GM18502 (cell line): ENCODE measurements around the gene PPAN.

Experiments used
- ATAC-seq: cut with Tn5 transposase; IDR thresholded peaks from one replicate; pipeline ENCODE4 v1.9.1; 2021; ENCODE audit warnings: mild to moderate bottlenecking; ENCODE audit not compliant: unreplicated experiment, poor library complexity

The PPAN gene

DNA sequence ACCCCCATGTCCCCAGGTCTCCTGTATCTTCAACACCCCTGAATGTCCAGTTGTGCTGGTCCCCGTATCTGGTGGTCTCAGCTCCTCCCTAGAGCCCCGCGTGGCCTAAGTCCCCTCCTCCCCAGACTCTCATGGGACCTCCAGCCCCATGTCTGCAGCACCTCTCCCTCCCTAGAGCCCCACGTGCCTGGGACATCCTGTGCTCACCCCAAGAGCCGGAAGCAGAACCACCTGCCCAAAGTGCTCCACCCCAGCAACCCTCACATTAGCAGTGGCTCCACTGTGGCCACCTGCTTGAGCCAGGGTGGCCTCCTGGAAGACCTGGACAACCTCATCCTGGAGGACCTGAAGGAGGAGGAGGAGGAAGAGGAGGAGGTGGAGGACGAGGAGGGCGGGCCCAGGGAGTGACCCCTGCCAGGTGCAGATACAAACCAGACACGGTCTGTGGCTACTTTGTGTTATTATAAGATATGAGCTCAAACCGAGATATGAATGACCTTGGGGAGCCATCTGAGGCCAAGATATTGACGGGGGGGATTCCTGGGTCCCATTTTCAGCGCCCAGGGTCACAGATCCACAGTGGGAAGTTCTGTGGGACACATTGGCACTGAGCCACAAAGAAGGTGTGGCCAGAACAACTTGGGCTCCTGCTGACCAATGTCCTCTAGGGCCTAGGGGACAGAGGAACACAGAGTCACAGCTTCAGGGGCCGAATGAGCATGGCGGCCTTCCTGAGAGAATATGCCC lies 14.1 kb upstream of the PPAN start:
- no peak for ATAC-seq

DNA sequence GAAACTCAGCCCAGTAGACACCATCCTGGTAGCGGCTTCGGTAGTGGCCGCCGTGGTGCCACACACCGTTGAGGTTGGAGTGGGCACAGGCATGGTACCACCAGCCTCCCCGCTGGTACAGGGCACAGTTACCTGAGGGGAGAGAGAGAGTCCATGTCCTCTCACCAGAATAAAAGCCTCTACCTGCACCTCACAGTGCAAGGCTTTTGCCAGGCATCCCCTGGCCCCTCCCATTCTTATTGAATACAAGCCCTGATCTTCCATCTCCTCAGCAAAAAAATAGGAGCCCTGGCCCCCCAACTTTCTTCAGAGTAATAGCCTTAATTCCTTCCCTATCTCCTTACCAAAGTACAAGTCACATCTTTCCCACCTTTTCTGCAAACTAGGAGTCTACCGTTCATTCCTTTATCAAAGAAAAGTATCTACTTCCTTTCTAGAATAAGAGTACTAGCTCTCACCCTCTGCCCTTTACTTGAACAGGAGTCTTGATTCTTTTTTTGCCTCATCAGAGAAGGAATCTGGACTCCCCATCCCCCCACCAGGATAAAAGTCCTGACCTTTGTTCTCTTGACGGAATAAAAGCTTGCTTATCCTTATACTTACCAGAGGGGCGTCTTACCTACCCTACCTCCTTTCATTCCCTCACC lies 13.4 kb upstream of the PPAN start:
- ATAC-seq: no peak

DNA sequence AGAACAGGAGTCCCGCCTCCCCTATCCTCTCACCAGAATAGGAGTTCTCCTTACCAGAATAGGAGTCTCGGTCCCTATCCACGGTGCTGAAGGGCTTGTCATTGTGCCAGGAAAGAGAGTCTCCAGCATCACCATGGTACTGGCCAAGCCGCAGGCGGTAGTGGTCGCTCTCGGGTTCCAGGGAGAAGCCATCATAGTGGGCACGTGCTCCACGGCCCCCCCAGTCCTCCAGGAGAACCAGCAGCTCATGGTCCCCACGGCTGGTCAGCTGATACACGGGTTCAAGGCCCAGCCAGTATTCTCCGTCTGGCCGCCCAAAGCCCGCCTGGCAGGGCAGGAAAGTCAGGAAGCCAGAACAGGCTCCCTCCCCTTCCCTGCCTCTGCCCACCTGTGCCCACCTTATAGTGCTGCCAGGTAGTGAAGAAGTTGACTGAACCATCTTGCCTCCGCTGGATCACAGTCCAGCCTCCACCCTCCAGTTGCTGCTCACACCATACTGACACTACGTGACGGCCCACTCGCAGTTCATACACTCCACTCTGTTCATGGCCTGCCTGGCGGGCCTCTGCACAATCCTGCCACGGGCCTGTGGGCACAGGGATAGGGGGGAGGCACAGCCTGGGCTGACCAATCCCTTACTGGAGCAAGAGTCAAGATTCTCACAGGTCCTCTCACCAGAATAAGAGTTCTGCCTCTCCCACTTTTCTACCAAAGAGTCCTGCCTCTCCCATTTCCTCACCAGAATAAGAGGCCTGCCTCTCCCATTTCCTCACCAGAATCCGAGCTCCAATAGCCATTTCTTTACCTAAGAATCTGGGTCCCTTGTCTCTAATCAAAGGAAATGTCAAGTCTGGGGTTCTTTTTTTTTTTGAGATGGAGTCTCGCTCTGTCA lies 12.6 kb upstream of the PPAN start:
- no peak for ATAC-seq

DNA sequence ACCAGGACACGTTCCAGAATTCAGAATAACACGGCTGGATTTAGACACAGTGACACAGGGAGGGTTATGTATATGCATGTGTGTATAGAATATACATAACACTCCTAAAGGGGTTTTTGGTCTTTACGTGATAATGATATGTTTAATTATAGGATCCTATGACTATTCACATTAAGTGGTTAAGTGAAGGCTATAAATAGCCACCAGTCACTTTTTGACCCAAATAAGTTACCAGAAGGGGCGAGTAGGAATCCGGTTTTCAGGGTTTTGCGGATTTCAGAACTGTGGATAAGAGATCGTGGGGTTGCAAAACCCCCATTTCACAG lies 10.6 kb upstream of the PPAN start:
- ATAC-seq: no peak

DNA sequence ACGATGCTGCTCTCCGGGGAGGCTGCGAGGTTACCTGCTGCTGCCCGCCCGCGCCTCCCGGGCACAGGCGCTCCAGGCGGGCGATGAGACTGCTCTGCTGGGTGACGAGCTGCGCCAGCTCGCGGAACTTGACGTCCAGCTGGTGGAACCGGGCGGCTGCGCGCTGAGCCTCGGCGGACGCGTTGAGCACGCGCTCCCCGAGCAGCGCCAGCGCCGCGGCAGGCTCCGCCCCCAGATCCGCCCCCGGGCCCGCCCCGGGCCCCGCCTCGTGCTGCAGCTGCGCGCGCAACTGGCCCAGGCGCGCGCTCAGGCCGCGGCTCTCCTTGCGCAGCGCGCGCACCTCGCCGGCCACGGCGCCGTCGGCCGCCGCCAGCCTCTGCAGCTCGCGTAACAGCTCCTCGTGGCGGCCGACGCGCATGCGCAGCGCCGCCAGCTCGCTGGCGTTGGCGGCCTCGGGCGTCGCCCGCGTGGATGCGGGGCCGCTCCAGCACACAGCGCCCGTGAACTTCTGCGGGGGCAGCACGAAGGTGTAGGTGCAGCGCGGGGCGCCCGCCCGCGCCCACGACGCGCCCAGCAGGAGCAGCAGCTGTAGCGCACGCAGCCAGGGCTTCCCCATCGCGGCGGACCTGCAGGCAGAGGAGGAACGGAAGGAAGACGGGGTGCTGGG lies 10.1 kb upstream of the PPAN start:
- peak; percentile 74 for ATAC-seq

DNA sequence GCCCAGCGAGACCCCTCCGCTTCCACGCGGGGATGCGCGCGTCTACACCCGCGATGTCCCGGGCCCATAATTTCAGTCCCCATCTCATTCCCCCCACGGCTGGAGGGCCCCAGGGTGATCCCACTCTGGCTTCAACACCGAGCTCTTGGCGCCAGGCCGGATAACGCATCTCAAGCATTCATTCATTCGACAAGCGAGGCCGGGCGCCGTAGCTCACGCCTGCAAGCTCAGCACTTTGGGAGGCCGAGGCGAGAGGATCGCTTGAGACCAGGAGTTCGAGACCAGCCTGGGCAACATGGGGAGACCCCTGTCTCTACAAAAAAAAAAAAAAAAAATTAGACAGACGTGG lies 9.6 kb upstream of the PPAN start:
- peak; percentile 11 for ATAC-seq

DNA sequence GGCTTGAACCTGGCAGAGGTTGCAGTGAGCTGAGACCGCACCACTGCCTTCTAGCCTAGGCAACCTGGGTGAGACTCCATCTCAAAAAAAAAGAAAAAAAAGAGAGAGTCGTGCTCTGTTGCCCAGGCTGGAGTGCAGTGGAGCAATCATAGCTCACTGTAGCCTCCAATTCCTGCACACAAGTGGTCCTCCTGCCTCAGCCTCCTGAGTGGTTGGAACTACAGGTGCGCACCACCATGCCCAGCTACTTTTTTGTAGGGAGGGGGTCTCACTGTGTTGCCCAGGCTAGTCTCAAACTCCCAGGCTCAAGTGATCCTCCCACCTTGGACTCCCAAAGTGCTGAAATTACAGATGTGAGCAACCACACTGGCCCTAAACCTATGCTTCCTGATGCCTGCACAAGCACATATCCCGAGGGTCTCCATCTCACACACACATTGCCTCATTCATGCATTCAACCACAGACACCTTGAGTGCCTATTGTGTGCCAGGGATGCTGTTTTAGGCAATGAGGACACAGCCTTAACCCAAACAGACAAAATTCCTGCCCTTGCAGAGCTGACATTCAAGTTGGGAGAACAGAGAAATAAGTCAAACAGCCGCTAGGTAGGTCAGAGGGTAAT lies 5.9 kb upstream of the PPAN start:
- ATAC-seq: no peak

DNA sequence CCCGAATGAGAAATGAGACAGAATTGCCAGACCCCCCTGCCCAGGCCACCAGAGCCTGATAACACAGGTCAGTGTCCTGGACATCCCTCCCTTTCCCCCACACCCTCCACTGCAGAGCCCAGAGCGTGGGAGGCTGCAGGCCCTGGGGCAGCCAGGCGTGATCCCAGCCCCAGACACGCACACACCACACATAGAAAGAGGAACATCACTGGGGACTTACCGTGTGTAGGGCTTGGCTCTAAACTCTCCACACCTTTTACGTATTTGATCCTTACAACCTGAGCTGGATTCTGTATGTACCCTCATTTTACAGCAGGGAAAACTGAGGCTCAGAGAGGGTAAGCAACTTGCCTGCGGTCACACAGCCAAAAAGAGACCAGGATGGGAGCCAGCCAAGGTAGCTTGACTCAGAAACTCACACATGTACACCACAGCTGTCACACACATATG lies 3.4 kb upstream of the PPAN start:
- peak; percentile 35 for ATAC-seq

DNA sequence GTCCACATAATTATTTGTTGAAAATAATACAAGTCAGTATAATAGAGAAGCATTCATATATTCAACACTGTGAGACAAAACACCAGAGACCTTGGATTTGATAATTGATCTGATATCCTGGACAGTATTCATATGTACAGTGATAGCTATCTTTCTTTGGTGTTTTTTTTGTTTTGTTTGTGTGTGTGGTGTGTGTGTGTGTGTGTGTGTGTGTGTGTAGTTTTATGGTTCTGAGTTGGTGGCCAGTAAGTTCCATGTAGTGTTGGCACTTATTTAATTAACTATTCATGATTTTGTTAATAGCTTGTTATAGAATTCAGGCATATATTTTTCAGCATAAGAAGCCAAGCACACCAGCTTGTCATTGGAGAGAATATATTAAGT lies 2.0 kb upstream of the PPAN start:
- no peak for ATAC-seq

DNA sequence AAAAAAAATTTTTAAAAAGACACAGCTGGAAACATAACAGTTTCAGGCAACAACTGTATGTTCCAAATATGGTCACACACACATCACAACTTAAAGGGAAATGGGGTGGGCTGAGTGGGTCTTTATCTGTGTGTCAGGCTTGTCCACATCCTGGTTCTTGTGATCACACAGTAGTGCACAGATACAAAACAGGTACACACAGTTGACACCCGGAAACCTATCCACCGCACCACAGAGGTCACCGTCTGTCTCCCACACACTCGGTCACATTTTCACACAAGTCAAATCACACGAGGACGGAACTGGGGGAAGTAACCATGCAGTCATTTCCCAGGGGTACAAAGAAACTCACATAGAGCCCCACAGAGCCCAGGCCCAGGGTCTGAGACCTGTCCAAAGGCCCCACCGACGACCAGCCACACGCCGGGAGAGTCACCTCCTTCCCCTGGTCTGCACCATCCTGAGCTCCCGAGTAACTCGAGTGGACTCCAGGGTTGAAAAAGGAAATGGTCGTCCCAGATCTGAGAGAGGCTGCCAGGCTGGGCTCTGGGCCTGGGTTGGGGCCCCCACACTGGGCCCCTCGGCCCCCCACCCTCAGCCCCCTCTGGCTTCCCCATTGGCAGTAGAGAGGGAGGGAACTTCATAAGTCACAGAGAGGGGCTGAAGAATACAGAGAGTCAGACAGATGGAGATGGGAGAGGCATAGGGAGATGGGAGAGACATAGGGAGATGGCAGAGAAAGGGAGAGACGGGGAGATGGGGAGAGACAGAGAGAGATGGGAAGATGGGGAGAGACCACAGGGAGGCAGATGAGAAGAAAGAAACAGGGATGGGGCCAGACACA lies 1.3 kb upstream of the PPAN start:
- ATAC-seq: peak; percentile 45

DNA sequence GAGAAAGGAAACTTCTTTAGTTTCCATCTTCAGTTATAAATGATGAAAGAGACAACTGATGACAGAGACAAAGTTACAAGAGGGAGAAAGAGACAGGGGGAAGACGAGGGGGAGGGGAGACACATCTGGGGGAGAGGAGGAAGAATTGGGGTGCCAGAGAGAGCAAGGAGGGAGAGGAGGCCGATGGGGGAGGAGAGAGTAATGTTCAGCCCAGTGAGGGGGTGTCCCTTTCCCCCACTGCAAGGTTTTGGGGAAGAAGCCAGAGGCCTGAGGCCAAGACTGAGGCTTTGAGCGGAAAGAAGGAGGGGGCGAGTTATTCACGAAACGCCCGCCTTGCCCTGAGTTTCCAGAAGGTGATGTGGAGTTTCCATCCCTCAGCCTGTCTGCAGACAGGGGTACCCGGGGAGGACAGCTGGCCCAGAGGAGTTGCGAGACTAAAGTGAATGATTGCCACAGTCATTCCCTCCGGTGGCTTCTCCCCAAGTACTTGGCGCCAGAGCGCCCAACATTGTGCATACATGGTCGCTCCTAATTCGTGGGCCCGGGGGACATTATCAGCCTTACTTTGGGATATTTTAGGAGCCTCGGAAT lies 558 bp upstream of the PPAN start:
- peak; percentile 14 for ATAC-seq

DNA sequence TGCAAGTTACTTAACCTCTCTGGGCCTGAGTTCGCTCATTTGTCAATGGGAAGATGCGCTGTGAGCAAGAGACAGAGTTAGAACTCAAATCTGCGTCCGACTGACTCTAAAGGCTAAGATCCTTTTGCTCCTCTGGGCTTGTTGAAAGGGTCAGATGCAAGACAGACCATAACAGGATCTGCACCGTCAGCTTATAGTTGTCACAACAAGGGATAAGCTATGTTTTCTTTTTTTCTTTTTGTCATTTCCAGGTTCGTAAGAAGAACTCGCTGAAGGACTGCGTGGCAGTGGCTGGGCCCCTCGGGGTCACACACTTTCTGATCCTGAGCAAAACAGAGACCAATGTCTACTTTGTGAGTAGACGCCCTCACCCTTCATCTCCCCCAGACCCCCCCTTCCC lies 1.1 kb downstream of the PPAN start:
- no peak for ATAC-seq

DNA sequence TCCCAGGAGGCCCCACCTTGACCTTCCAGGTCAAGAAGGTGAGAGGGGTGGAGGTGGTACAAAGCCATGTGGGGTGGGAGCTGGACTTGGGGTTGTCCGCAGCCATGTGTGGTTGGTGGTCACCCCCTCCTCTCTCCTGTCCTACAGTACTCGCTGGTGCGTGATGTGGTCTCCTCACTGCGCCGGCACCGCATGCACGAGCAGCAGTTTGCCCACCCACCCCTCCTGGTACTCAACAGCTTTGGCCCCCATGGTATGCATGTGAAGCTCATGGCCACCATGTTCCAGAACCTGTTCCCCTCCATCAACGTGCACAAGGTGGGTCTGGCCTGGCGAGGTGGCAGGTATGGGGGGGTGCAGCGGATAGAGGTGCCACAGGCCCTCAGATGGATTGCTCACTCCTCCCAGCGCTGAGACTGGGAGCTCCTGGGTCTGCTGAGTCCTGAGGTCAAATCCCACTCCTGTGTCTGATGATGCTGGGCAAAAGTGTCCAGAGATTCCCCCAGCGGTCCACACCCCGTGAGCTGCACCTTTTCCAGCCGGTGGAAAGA lies 1.7 kb downstream of the PPAN start:
- no peak for ATAC-seq

DNA sequence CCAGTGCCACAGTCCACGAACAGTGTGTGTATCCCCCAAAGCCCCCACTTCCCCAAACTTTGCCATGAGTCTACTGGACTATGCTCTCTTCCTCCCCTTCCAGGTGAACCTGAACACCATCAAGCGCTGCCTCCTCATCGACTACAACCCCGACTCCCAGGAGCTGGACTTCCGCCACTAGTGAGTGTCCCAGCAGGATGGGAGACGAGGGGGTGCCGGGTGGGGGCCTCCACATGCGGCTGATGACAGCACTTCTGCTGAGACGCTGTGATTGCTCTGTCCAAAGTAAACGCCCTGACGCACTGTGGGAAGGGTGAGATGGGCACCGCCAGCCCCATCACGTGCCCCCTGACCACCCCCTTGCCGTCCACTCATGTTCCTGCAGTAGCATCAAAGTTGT lies 3.4 kb downstream of the PPAN start:
- ATAC-seq: no peak

DNA sequence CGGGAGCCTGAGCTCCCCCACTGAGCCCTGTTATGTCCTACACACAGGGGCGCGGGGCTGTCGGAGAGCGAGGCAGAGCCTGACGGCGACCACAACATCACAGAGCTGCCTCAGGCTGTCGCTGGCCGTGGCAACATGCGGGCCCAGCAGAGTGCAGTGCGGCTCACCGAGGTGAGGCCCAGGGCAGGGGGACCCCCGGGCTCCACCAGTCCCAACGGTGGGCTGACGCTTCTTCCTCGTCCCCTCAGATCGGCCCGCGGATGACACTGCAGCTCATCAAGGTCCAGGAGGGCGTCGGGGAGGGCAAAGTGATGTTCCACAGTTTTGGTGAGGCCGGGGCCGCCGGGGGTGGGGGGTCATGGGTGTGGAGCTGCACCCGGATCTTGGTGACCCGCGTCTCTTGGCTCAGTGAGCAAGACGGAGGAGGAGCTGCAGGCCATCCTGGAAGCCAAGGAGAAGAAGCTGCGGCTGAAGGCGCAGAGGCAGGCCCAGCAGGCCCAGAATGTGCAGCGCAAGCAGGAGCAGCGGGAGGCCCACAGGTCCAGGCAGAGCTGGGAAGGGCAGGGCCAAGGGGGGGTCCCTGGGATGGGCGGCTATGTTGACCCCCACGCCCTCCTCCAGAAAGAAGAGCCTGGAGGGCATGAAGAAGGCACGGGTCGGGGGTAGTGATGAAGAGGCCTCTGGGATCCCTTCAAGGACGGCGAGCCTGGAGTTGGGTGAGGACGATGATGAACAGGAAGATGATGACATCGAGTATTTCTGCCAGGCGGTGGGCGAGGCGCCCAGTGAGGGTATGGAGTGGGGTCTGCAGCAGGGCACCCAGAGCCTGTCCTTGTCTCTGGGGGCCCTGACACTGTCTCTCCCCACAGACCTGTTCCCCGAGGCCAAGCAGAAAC lies 4.2 kb downstream of the PPAN start:
- no peak for ATAC-seq

DNA sequence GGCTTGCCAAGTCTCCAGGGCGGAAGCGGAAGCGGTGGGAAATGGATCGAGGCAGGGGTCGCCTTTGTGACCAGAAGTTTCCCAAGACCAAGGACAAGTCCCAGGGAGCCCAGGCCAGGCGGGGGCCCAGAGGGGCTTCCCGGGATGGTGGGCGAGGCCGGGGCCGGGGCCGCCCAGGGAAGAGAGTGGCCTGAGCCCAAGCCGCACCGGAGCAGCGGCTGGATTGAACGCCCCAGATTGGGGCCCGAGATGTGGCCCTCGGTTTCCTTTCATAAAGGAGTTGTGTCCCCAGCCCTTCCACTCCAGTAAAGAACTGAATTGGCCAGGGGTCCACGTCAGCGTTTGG lies 4.8 kb downstream of the PPAN start:
- no peak for ATAC-seq

DNA sequence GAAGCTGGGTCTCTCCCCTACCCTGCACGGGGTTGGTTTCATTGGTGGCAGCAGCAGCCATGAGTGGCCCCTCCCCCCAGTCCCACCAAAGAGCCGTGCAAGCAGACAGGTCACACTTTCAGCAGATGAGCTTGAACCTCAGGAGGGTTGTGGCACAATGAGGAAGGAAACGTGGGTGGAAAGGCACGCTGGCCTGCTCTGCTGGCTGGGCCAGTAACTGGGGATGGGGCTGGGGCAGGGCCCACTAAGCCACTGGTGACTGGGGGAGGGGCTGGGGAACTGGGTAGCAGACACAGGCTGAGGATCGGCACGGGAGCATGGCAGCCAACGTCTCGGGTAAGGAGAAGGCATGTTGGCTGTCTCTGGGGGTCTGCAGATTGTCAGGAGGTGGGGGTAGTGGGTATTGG lies 5.2 kb downstream of the PPAN start, which contains the start of gene P2RY11:
TSS of gene P2RY11 (plus strand) at position 289 of the 407 bp plus-strand sequence. CDS start at position 318, 29 bp downstream.
- no peak for ATAC-seq
